ENCODE data around the gene ACACB. TPM values are rescaled to one million over a fixed set of nuclear protein-coding genes. Genes with fewer than 3 reads are reported as not detected.

ACACB gene
- polyA plus RNA-seq, 1 donor from 2014 or later, result 0.22 TPM

DNA sequence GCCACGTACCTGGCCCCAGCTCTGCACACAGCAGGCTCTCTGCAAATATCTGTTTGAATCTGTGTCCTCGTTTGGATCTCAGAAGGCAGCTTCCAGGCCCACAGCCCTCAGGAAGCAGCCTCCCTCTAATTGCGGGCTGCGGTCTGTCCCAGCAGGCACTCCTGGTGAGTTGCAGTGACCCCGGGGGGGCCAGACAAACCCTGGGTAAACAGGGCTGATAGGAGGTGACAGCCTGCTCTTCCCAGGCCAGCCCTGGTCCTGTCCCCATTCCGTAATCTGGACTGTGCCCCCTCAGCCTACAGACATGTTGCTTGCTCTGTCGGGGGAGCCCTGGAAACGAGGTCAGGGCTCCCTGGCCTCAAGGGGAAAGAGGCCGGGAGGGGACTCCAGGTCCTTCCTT is 190.7 kb downstream of the ACACB start:
- Histone ChIP-seq H3F3A (ENCODE audit: insufficient read depth, low read length, poor library complexity, severe bottlenecking) (no peaks in the 10 kb centered on the region), H3K9ac (ENCODE audit: low read length) (no peak overlapping the region), H3K9me3 (ENCODE audit: low read length) (no peaks in the 10 kb centered on the region), H3K9me2 (ENCODE audit: insufficient read depth, low read length) (no peaks in the 10 kb centered on the region), H3K27me3 (ENCODE audit: insufficient read depth, low read depth, low read length) (peaks cover 32% of the 10 kb centered on the region), H3K4me3 (ENCODE audit: low read length) (no peak overlapping the region), H4K20me1 (ENCODE audit: insufficient read depth) (no peaks in the 10 kb centered on the region), H2AFZ (ENCODE audit: low read depth, low read length) (no peak overlapping the region), H3K4me2 (ENCODE audit: low read length) (no peak overlapping the region), H3K27ac (ENCODE audit: low read length) (no peak overlapping the region), H3K36me3 (ENCODE audit: insufficient read depth, low read length) (no peaks in the 10 kb centered on the region), H3K79me2 (replicated peaks; ENCODE audit: insufficient read depth, low read length) (no peaks in the 10 kb centered on the region)
- TF ChIP-seq TAF1 (IDR thresholded peaks at IDR 0.05; ENCODE audit: low read depth), result no peak
- TF ChIP-seq MXI1 (conservative IDR thresholded peaks at IDR 0.05; ENCODE audit: poor library complexity, severe bottlenecking), result no peak
- no peak for TF ChIP-seq POLR2AphosphoS5 (IDR thresholded peaks at IDR 0.05)
- TF ChIP-seq, protein P1, sequence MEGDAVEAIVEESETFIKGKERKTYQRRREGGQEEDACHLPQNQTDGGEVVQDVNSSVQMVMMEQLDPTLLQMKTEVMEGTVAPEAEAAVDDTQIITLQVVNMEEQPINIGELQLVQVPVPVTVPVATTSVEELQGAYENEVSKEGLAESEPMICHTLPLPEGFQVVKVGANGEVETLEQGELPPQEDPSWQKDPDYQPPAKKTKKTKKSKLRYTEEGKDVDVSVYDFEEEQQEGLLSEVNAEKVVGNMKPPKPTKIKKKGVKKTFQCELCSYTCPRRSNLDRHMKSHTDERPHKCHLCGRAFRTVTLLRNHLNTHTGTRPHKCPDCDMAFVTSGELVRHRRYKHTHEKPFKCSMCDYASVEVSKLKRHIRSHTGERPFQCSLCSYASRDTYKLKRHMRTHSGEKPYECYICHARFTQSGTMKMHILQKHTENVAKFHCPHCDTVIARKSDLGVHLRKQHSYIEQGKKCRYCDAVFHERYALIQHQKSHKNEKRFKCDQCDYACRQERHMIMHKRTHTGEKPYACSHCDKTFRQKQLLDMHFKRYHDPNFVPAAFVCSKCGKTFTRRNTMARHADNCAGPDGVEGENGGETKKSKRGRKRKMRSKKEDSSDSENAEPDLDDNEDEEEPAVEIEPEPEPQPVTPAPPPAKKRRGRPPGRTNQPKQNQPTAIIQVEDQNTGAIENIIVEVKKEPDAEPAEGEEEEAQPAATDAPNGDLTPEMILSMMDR (IDR thresholded peaks at IDR 0.05; ENCODE audit: poor library complexity, severe bottlenecking), result no peak
- TF ChIP-seq EZH2 (IDR thresholded peaks at IDR 0.05; ENCODE audit: borderline replicate concordance, insufficient read depth, low read length, poor library complexity, severe bottlenecking), result no peak
- TF ChIP-seq RAD21 (conservative IDR thresholded peaks at IDR 0.05), result no peak
- TF ChIP-seq, protein P2, sequence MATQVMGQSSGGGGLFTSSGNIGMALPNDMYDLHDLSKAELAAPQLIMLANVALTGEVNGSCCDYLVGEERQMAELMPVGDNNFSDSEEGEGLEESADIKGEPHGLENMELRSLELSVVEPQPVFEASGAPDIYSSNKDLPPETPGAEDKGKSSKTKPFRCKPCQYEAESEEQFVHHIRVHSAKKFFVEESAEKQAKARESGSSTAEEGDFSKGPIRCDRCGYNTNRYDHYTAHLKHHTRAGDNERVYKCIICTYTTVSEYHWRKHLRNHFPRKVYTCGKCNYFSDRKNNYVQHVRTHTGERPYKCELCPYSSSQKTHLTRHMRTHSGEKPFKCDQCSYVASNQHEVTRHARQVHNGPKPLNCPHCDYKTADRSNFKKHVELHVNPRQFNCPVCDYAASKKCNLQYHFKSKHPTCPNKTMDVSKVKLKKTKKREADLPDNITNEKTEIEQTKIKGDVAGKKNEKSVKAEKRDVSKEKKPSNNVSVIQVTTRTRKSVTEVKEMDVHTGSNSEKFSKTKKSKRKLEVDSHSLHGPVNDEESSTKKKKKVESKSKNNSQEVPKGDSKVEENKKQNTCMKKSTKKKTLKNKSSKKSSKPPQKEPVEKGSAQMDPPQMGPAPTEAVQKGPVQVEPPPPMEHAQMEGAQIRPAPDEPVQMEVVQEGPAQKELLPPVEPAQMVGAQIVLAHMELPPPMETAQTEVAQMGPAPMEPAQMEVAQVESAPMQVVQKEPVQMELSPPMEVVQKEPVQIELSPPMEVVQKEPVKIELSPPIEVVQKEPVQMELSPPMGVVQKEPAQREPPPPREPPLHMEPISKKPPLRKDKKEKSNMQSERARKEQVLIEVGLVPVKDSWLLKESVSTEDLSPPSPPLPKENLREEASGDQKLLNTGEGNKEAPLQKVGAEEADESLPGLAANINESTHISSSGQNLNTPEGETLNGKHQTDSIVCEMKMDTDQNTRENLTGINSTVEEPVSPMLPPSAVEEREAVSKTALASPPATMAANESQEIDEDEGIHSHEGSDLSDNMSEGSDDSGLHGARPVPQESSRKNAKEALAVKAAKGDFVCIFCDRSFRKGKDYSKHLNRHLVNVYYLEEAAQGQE (IDR thresholded peaks at IDR 0.05; ENCODE audit: borderline replicate concordance), result no peak
- no peak for TF ChIP-seq SMC3 (conservative IDR thresholded peaks at IDR 0.05; ENCODE audit: poor library complexity)
- TF ChIP-seq EP300 (conservative IDR thresholded peaks at IDR 0.05; ENCODE audit: poor library complexity, severe bottlenecking), result no peak

DNA sequence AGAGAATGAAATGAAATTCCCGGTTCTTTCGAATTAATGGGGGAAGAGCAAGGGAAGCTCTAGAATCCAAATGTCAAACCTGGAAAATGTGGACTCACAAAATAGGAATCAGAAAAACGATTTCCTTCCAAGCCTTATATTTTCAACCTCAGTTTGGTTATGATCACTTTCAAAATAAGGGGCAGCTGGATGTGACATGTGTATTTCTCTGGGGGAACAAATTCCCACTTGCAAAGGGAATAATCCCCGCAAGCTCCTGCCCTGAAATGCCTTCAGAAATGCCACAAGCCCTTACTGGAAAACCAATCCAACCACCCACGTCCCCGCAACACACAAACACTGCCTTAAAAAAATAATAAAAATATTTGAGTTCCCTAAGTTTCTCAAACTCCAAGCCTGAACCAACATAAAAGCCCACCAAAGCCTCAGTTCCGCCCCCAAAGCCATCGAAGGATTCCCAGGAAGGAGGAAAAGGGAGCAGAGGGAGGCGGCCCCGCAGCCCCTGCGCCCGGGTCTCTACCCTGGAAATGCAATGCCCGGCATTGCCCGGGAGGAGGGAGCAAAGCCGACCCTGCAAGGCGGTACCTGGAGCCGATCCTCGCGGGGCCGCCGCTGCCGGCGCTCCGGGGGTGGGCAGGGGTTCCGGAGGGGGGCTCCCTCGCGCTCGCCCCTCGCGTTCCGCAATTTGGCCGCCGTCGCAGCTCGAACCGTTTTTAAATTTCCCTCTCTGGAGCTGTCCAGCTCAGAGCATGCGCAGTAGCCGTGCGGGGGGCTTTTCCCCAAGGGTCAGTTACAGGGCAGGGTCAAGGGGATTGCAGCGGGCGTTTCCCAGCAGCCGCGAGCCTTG is 192.4 kb downstream of the ACACB start, which contains the start of gene FOXN4:
Gene FOXN4 (minus strand): TSS at position 751 of the 847 bp plus-strand sequence. CDS start 963 bp downstream, outside the sequence.
- peak within 1 kb of the TSS; percentile 67 for H3K4me3 ChIP-seq (ENCODE audit: low read length)
- no peaks in the 10 kb centered on the region for H3K9me2 ChIP-seq (ENCODE audit: insufficient read depth, low read length)
- peaks cover 32% of the 10 kb centered on the region for H3K27me3 ChIP-seq (ENCODE audit: insufficient read depth, low read depth, low read length)
- H2AFZ ChIP-seq (ENCODE audit: low read depth, low read length), result no peak within 1 kb of the TSS
- no peaks in the 10 kb centered on the region for H4K20me1 ChIP-seq (ENCODE audit: insufficient read depth)
- no peak within 1 kb of the TSS for H3K9ac ChIP-seq (ENCODE audit: low read length)
- no peaks in the 10 kb centered on the region for H3K79me2 ChIP-seq (replicated peaks; ENCODE audit: insufficient read depth, low read length)
- TF ChIP-seq POLR2AphosphoS5 (IDR thresholded peaks at IDR 0.05), result no peak
- TF ChIP-seq MXI1 (conservative IDR thresholded peaks at IDR 0.05; ENCODE audit: poor library complexity, severe bottlenecking), result no peak
- H3K36me3 ChIP-seq (ENCODE audit: insufficient read depth, low read length), result no peaks in the 10 kb centered on the region
- no peaks in the 10 kb centered on the region for H3F3A ChIP-seq (ENCODE audit: insufficient read depth, low read length, poor library complexity, severe bottlenecking)
- peak within 1 kb of the TSS; percentile 51 for H3K4me2 ChIP-seq (ENCODE audit: low read length)
- no peaks in the 10 kb centered on the region for H3K9me3 ChIP-seq (ENCODE audit: low read length)
- H3K27ac ChIP-seq (ENCODE audit: low read length), result no peak within 1 kb of the TSS

Data from neural cell (in vitro differentiated cells).